ENCODE data around the gene VOPP1. TPM values are rescaled to one million over a fixed set of nuclear protein-coding genes. Genes with fewer than 3 reads are reported as not detected.

The VOPP1 gene
- total RNA-seq, 4 donors from 2014 or later: 22.1 to 79.2 (median 73.9) TPM

GRCh38 chr7:55594414-55594813, 22.1 kb upstream of the VOPP1 start:
- Histone ChIP-seq H3K36me3 (no peaks in the 10 kb centered on the region), H3K27ac (no peak overlapping the region), H3K4me1 (peaks cover 0 to 6% (median 3%) of the 10 kb centered on the region in 4 donors), H3K27me3 (no peaks in the 10 kb centered on the region), H3K4me3 (no peak overlapping the region), H3K9me3 (no peaks in the 10 kb centered on the region)
- no peak for DNase-seq
- in situ Hi-C loops (cut with MboI; ENCODE audit: low pct_ligation_motif_present in 1 of 4, low pct_unique_long_range_greater_than_20kb in 1 of 4, low sequenced_read_pairs in 3 of 4) (loop anchor here in 3 of 4 donors (10.0 to 25.0 kb wide), 4 partner anchors 132 to 332 kb away; no protein-coding TSS in a partner anchor), intact Hi-C loops (cut with DNase I; ENCODE audit: low total_unique reads) (no loop called here)
- WGBS, 2 donors (ENCODE audit: low coverage in 1 of 2): 95% methylated on average over 10 of the region's 10 CpGs; no CpG with 5 or more reads in 1 of the 2 donors
- TF ChIP-seq POLR2AphosphoS5 (IDR thresholded peaks at IDR 0.05): no peak
- TF ChIP-seq CTCF (IDR thresholded peaks at IDR 0.05): no peak
- no peak for TF ChIP-seq POLR2A (IDR thresholded peaks at IDR 0.05)

- DNase-seq: peak; percentile 82
- no peak for TF ChIP-seq POLR2A (IDR thresholded peaks at IDR 0.05)
- peak; percentile 65 to 84 (median 80) for TF ChIP-seq CTCF (IDR thresholded peaks at IDR 0.05)
- TF ChIP-seq POLR2AphosphoS5 (IDR thresholded peaks at IDR 0.05): no peak
- 50% methylated on average over 12 of the region's 14 CpGs; no CpG with 5 or more reads in 1 of the 2 donors for WGBS, 2 donors (ENCODE audit: low coverage in 1 of 2)
- H3K9me3 ChIP-seq: no peaks in the 10 kb centered on the region
- H3K27ac ChIP-seq: no peak overlapping the region
- intact Hi-C loops (cut with DNase I; ENCODE audit: low total_unique reads): no loop called here
- H3K4me1 ChIP-seq: peaks cover 0 to 6% (median 3%) of the 10 kb centered on the region in 4 donors
- H3K27me3 ChIP-seq: no peaks in the 10 kb centered on the region
- no peak overlapping the region for H3K4me3 ChIP-seq
- H3K36me3 ChIP-seq: no peaks in the 10 kb centered on the region
- in situ Hi-C loops (cut with MboI; ENCODE audit: low pct_ligation_motif_present in 1 of 4, low pct_unique_long_range_greater_than_20kb in 1 of 4, low sequenced_read_pairs in 3 of 4): loop anchor here in 3 of 4 donors (10.0 to 25.0 kb wide), 4 partner anchors 131 to 331 kb away; no protein-coding TSS in a partner anchor
Observed at GRCh38 chr7:55593515-55594318, 21.4 kb upstream of the VOPP1 start.

DNA sequence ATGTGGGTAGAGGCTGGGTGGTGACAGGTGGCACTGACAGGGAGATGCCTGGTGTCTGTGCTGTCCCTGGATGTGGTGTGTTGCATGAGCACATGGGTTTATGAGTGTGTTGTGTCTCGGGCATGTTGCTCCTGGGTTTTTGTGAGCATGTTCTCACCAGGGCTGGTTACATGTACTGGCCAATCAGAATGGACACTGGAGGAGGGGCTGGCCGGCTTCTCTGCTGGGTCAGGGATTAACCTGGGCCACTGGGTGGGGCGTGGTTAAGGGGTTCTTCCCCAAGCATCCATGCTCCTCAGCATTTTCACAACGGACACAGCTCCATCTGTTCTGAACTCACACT, 20.8 kb upstream of the VOPP1 start:
- 55% methylated on average over 4 of the region's 4 CpGs; no CpG with 5 or more reads in 1 of the 2 donors for WGBS, 2 donors (ENCODE audit: low coverage in 1 of 2)
- Histone ChIP-seq H3K27me3 (no peaks in the 10 kb centered on the region), H3K9me3 (no peaks in the 10 kb centered on the region), H3K4me3 (no peak overlapping the region), H3K27ac (no peak overlapping the region), H3K36me3 (no peaks in the 10 kb centered on the region), H3K4me1 (peaks cover 0 to 6% (median 3%) of the 10 kb centered on the region in 4 donors)
- TF ChIP-seq POLR2A (IDR thresholded peaks at IDR 0.05) (no peak), CTCF (IDR thresholded peaks at IDR 0.05) (no peak), EP300 (IDR thresholded peaks at IDR 0.05; ENCODE audit: low read depth) (no peak), POLR2AphosphoS5 (IDR thresholded peaks at IDR 0.05) (no peak)
- DNase-seq: no peak
- in situ Hi-C loops (cut with MboI; ENCODE audit: low pct_ligation_motif_present in 1 of 4, low pct_unique_long_range_greater_than_20kb in 1 of 4, low sequenced_read_pairs in 3 of 4) (loop anchor here in 3 of 4 donors (10.0 to 25.0 kb wide), 4 partner anchors 131 to 331 kb away; no protein-coding TSS in a partner anchor), intact Hi-C loops (cut with DNase I; ENCODE audit: low total_unique reads) (no loop called here)

DNA sequence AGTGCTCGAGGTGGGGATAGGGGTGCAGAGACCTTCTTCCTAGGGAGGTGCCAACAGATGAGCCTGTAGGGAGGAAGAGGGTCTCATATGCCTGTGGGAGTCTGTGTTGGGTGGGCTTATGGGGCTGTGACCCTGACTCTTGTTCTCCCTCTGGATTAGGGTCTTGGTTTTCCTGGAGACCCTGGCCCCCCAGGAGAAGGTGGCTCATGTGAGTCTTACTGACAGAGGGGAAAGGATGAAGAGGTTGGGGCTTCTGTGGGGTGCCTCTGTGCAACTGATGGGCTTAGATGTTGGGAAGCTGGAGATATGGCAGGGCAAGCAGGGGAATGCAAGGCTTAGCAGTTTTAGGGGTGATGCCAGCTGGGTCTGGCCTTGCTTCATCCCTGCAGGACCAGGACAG, 20.2 kb upstream of the VOPP1 start:
- H3K4me3 ChIP-seq: no peak overlapping the region
- TF ChIP-seq POLR2A (IDR thresholded peaks at IDR 0.05) (no peak), POLR2AphosphoS5 (IDR thresholded peaks at IDR 0.05) (no peak), EP300 (IDR thresholded peaks at IDR 0.05; ENCODE audit: low read depth) (no peak), CTCF (IDR thresholded peaks at IDR 0.05) (no peak)
- H3K36me3 ChIP-seq: no peaks in the 10 kb centered on the region
- in situ Hi-C loops (cut with MboI; ENCODE audit: low pct_ligation_motif_present in 1 of 4, low pct_unique_long_range_greater_than_20kb in 1 of 4, low sequenced_read_pairs in 3 of 4) (loop anchor here in 3 of 4 donors (10.0 to 25.0 kb wide), 4 partner anchors 130 to 330 kb away; no protein-coding TSS in a partner anchor), intact Hi-C loops (cut with DNase I; ENCODE audit: low total_unique reads) (no loop called here)
- no peaks in the 10 kb centered on the region for H3K9me3 ChIP-seq
- 89 to 100% methylated on average over 1 of the region's 1 CpG for WGBS, 2 donors (ENCODE audit: low coverage in 1 of 2)
- no peak for DNase-seq
- no peaks in the 10 kb centered on the region for H3K27me3 ChIP-seq
- H3K27ac ChIP-seq: no peak overlapping the region
- H3K4me1 ChIP-seq: peaks cover 0 to 5% (median 2%) of the 10 kb centered on the region in 4 donors

Measured in transverse colon (tissue), 4 donors.